Stimulated activated CD8-positive, alpha-beta memory T cell treated with anti-CD3 and anti-CD28 coated beads, Interleukin-7, amount 100 ng/mL, for 4 hours (primary cell): ENCODE data around the gene SLC49A4.

Experiments
- DNase-seq, 2 donors: peaks; one replicate each; pipeline ENCODE4 v3.0.0-alpha.2; 2020; ENCODE audit warnings: low read depth in 2 of 2

The SLC49A4 gene

GRCh38 chr3:122859021-122859805 lies 64.3 kb downstream of the SLC49A4 start:
- no peak for DNase-seq

- no peak for DNase-seq
Measured at GRCh38 chr3:122862381-122862780, 67.5 kb downstream of the SLC49A4 start.

GRCh38 chr3:122864498-122864897 lies 69.6 kb downstream of the SLC49A4 start:
- no peak for DNase-seq

- no peak for DNase-seq
Measured at GRCh38 chr3:122868322-122868721, 73.5 kb downstream of the SLC49A4 start.

GRCh38 chr3:122873741-122874515 lies 79.1 kb downstream of the SLC49A4 start:
- no peak for DNase-seq

GRCh38 chr3:122875547-122876127 lies 80.8 kb downstream of the SLC49A4 start:
- no peak for DNase-seq

- no peak for DNase-seq
Measured at GRCh38 chr3:122880173-122880572, 85.3 kb downstream of the SLC49A4 start.

GRCh38 chr3:122880624-122881023 lies 85.8 kb downstream of the SLC49A4 start:
- DNase-seq = no peak

GRCh38 chr3:122882361-122882947 lies 87.6 kb downstream of the SLC49A4 start:
- DNase-seq = no peak

- DNase-seq = no peak
Measured at GRCh38 chr3:122886251-122886650, 91.4 kb downstream of the SLC49A4 start.

- no peak for DNase-seq
Measured at GRCh38 chr3:122886946-122887345, 92.1 kb downstream of the SLC49A4 start.

- no peak for DNase-seq
Measured at GRCh38 chr3:122890077-122890719, 95.3 kb downstream of the SLC49A4 start.

GRCh38 chr3:122890720-122891220 lies 95.9 kb downstream of the SLC49A4 start:
- no peak for DNase-seq

- no peak for DNase-seq
Measured at GRCh38 chr3:122892118-122892960, 97.5 kb downstream of the SLC49A4 start.

- DNase-seq = no peak
Measured at GRCh38 chr3:122893282-122893681, 98.4 kb downstream of the SLC49A4 start.

GRCh38 chr3:122893754-122894668 lies 99.1 kb downstream of the SLC49A4 start:
- DNase-seq = no peak

- no peak for DNase-seq
Measured at GRCh38 chr3:122898298-122898697, 103.4 kb downstream of the SLC49A4 start.

GRCh38 chr3:122902326-122902725 lies 107.5 kb downstream of the SLC49A4 start:
- no peak for DNase-seq

GRCh38 chr3:122903171-122903570 lies 108.3 kb downstream of the SLC49A4 start:
- no peak for DNase-seq

- DNase-seq = no peak
Measured at GRCh38 chr3:122907471-122907870, 112.6 kb downstream of the SLC49A4 start.
